ENCODE data around the gene ECM1. TPM values are rescaled to one million over a fixed set of nuclear protein-coding genes. Genes with fewer than 3 reads are reported as not detected.

The ECM1 gene
- 0.27 and 0.75 TPM in 2 replicates for total RNA-seq

GRCh38 chr1:150507912-150508864 lies at the start of gene ECM1:
Gene ECM1 (plus strand): TSS chr1:150508109. CDS start chr1:150508210, 101 bp downstream.

GRCh38 chr1:150486966-150487762 lies 20.7 kb upstream of the ECM1 start, which contains the start of gene TARS2:
Gene TARS2 (plus strand): TSS chr1:150487419. CDS start chr1:150487451, 32 bp downstream.

GRCh38 chr1:150515328-150516049 lies 7.6 kb downstream of the ECM1 start, which contains the start of gene FALEC:
Gene FALEC (plus strand): TSS chr1:150515752.

GRCh38 chr1:150548632-150549495 lies 41.0 kb downstream of the ECM1 start, which contains the start of gene ADAMTSL4:
Gene ADAMTSL4 (plus strand): TSS chr1:150549408. CDS start chr1:150552289, 2,881 bp downstream.

Other genes starting within 250 kb of the ECM1 start
- 101 and 131 TPM in 2 replicates for gene APH1A, start 239.1 kb upstream of the ECM1 start, total RNA-seq
- 41.3 and 104 TPM in 2 replicates for gene C1orf54, start 235.3 kb upstream of the ECM1 start, total RNA-seq
- 0.54 and 1.6 TPM in 2 replicates for gene CIART, start 225.6 kb upstream of the ECM1 start, total RNA-seq
- gene MRPS21, start 214.2 kb upstream of the ECM1 start, total RNA-seq: 58.5 and 68.8 TPM in 2 replicates
- gene PRPF3, start 186.6 kb upstream of the ECM1 start, total RNA-seq: 39.0 and 42.4 TPM in 2 replicates
- 5.5 and 5.7 TPM in 2 replicates for gene RPRD2, start 144.0 kb upstream of the ECM1 start, total RNA-seq
- gene TARS2, start 20.7 kb upstream of the ECM1 start, total RNA-seq: 10.4 and 11.0 TPM in 2 replicates
- gene FALEC, start 7.6 kb downstream of the ECM1 start, total RNA-seq: 0.63 TPM in 1 of 2 replicates, not detected in the other
- 0.18 and 0.56 TPM in 2 replicates for gene ADAMTSL4, start 41.3 kb downstream of the ECM1 start, total RNA-seq
- 196 and 263 TPM in 2 replicates for gene MCL1, start 71.5 kb downstream of the ECM1 start, total RNA-seq
- 64.4 and 71.7 TPM in 2 replicates for gene ENSA, start 121.5 kb downstream of the ECM1 start, total RNA-seq
- 14.0 and 14.7 TPM in 2 replicates for gene GOLPH3L, start 189.0 kb downstream of the ECM1 start, total RNA-seq
- not detected in 2 replicates for gene HORMAD1, start 212.8 kb downstream of the ECM1 start, total RNA-seq

All from endothelial cell of coronary artery (primary cell).